WTC11 (cell line): ENCODE measurements around the gene CDH13. TPM values are rescaled to one million over a fixed set of nuclear protein-coding genes. Genes with fewer than 3 reads are reported as not detected.

Experiments used
- ATAC-seq: fragments of 200-7000 bp; cut with Tn5 transposase; 2 replicates; pipeline ENCODE4 v1.10.0; 2021; ENCODE audit warnings: mild to moderate bottlenecking, moderate library complexity
- CTCF ChIA-PET: fragments of 300-600 bp; sonication (Branson Sonifier 250); formaldehyde crosslinking; loops from one replicate; lab custom pipeline; 2021; ENCODE audit warnings: antibody characterized with exemption; lab: Charles Lee
- POLR2A ChIA-PET: fragments of 350-600 bp; sonication (Branson Sonifier 250); formaldehyde crosslinking; loops from one replicate; lab custom pipeline; 2021; ENCODE audit warnings: antibody characterized with exemption; lab: Charles Lee
- DNase-seq: peaks from one replicate; pipeline ENCODE4 v3.0.0; 2021; ENCODE audit warnings: low spot score
- H3K27ac Mint-ChIP-seq: 2 replicates; pipeline ENCODE4 v1.8.0; 2021; ENCODE audit warnings: mixed read lengths
- H3K27me3 Mint-ChIP-seq: 2 replicates; pipeline ENCODE4 v1.8.0; 2021; ENCODE audit warnings: low read depth, mild to moderate bottlenecking, moderate library complexity, mixed read lengths
- H3K36me3 Mint-ChIP-seq: 2 replicates; pipeline ENCODE4 v1.8.0; 2021; ENCODE audit warnings: mixed read lengths
- H3K4me1 Mint-ChIP-seq: 2 replicates; pipeline ENCODE4 v1.8.0; 2022; ENCODE audit warnings: mixed read lengths
- H3K4me3 Mint-ChIP-seq: 2 replicates; pipeline ENCODE4 v1.8.0; 2021; ENCODE audit warnings: mild to moderate bottlenecking, moderate library complexity, mixed read lengths
- H3K9me3 Mint-ChIP-seq: 2 replicates; pipeline ENCODE4 v1.8.0; 2021; ENCODE audit warnings: mixed read lengths
- ARID4B ChIP-seq: sonication (generic); formaldehyde crosslinking; IDR thresholded peaks from 2 replicates; pipeline ENCODE4 v1.8.0; 2023; ENCODE audit warnings: missing genetic modification reagents, mild to moderate bottlenecking, borderline replicate concordance
- CDX4 ChIP-seq: fragments of 250-450 bp; sonication (Bioruptor Pico); IDR thresholded peaks from 2 replicates; pipeline ENCODE4 v1.9.0; 2021; ENCODE audit warnings: moderate library complexity, mild to moderate bottlenecking, inconsistent platforms, borderline replicate concordance
- CREB1 ChIP-seq: sonication (generic); formaldehyde crosslinking; IDR thresholded peaks from 2 replicates; pipeline ENCODE4 v1.8.0; 2023; ENCODE audit warnings: mild to moderate bottlenecking, missing genetic modification reagents
- CTCF ChIP-seq: fragments of 200-600 bp; IDR thresholded peaks from 2 replicates; pipeline ENCODE4 v1.8.0; 2022; ENCODE audit warnings: antibody characterized with exemption
- FOXJ3 ChIP-seq: sonication (generic); formaldehyde crosslinking; IDR thresholded peaks from 2 replicates; pipeline ENCODE4 v1.9.0; 2021; ENCODE audit warnings: missing genetic modification reagents, mild to moderate bottlenecking, borderline replicate concordance
- GTF2I ChIP-seq: fragments of 250-450 bp; sonication (Bioruptor Pico); conservative IDR thresholded peaks from 2 replicates; pipeline ENCODE4 v1.4.0; 2021; ENCODE audit warnings: mild to moderate bottlenecking
- HMGA2 ChIP-seq: fragments of 250-450 bp; sonication (Bioruptor Pico); IDR thresholded peaks from 2 replicates; pipeline ENCODE4 v1.4.0; 2021; ENCODE audit warnings: mild to moderate bottlenecking, moderate library complexity
- IRF1 ChIP-seq: sonication (generic); formaldehyde crosslinking; IDR thresholded peaks from 2 replicates; pipeline ENCODE4 v1.8.0; 2023; ENCODE audit warnings: missing genetic modification reagents
- JAZF1 ChIP-seq: fragments of 250-450 bp; sonication (Bioruptor Pico); IDR thresholded peaks from 2 replicates; pipeline ENCODE4 v1.9.0; 2021; ENCODE audit warnings: moderate library complexity, mild to moderate bottlenecking, inconsistent platforms
- MAX ChIP-seq: sonication (generic); formaldehyde crosslinking; IDR thresholded peaks from 2 replicates; pipeline ENCODE4 v1.8.0; 2022; ENCODE audit warnings: mild to moderate bottlenecking, missing genetic modification reagents
- NFYB ChIP-seq: sonication (generic); formaldehyde crosslinking; conservative IDR thresholded peaks from 2 replicates; pipeline ENCODE4 v1.8.0; 2022; ENCODE audit warnings: low read depth, missing genetic modification reagents
- RELA ChIP-seq: sonication (generic); formaldehyde crosslinking; IDR thresholded peaks from 2 replicates; pipeline ENCODE4 v1.8.1; 2022; ENCODE audit warnings: missing genetic modification reagents, mild to moderate bottlenecking, borderline replicate concordance
- SOX15 ChIP-seq: fragments of 250-450 bp; sonication (Bioruptor Pico); IDR thresholded peaks from 2 replicates; pipeline ENCODE4 v1.9.0; 2021; ENCODE audit warnings: mild to moderate bottlenecking
- STAT6 ChIP-seq: sonication (generic); formaldehyde crosslinking; conservative IDR thresholded peaks from 2 replicates; pipeline ENCODE4 v1.8.1; 2023; ENCODE audit warnings: mild to moderate bottlenecking, low read depth, missing genetic modification reagents, moderate library complexity
- TCF7 ChIP-seq: sonication (generic); formaldehyde crosslinking; IDR thresholded peaks from 2 replicates; pipeline ENCODE4 v1.8.0; 2022; ENCODE audit warnings: mild to moderate bottlenecking, low read depth, missing genetic modification reagents, moderate library complexity
- USF1 ChIP-seq: sonication (generic); formaldehyde crosslinking; IDR thresholded peaks from 2 replicates; pipeline ENCODE4 v1.8.0; 2022; ENCODE audit warnings: mild to moderate bottlenecking, missing genetic modification reagents
- ZBTB21 ChIP-seq: sonication (generic); formaldehyde crosslinking; IDR thresholded peaks from 2 replicates; pipeline ENCODE4 v1.8.1; 2023; ENCODE audit warnings: mild to moderate bottlenecking, missing genetic modification reagents, borderline replicate concordance
- ZNF396 ChIP-seq: fragments of 250-450 bp; sonication (Bioruptor Pico); IDR thresholded peaks from 2 replicates; pipeline ENCODE4 v1.8.0; 2021; ENCODE audit warnings: mild to moderate bottlenecking, moderate library complexity, borderline replicate concordance
- ZNF425 ChIP-seq: fragments of 250-450 bp; sonication (Bioruptor Pico); conservative IDR thresholded peaks from 2 replicates; pipeline ENCODE4 v1.9.0; 2021; ENCODE audit warnings: mild to moderate bottlenecking
- ZNF671 ChIP-seq: fragments of 250-450 bp; sonication (Bioruptor Pico); IDR thresholded peaks from 2 replicates; pipeline ENCODE4 v1.8.0; 2021; ENCODE audit warnings: mild to moderate bottlenecking
- total RNA-seq: library from RNA; stranded (reverse); gene quantifications from 3 replicates; pipeline ENCODE4 v1.2.3, GENCODE V29; 2021

The CDH13 gene
- total RNA-seq, 1 experiment from 2014 or later: 0.81 TPM

- no peaks in the 10 kb centered on the region for H3K36me3 Mint-ChIP-seq
- no peak for TF ChIP-seq JAZF1 (CRISPR knock-in tag)
- no peak for TF ChIP-seq CTCF
- TF ChIP-seq FOXJ3 (CRISPR knock-in tag): no peak
- TF ChIP-seq RELA: no peak
- no peak for TF ChIP-seq USF1
- no peak for TF ChIP-seq ZBTB21 (CRISPR knock-in tag)
- no peak for TF ChIP-seq GTF2I (CRISPR knock-in tag)
- no peak for TF ChIP-seq ZNF425 (CRISPR knock-in tag)
- no peak for TF ChIP-seq IRF1
- TF ChIP-seq STAT6 (CRISPR knock-in tag): no peak
- no peak for TF ChIP-seq CREB1
- TF ChIP-seq MAX (CRISPR knock-in tag): no peak
- TF ChIP-seq NFYB: no peak
- no peak for TF ChIP-seq TCF7
- no peak for TF ChIP-seq HMGA2
- TF ChIP-seq ZNF671 (CRISPR knock-in tag): no peak
- TF ChIP-seq, all 79 proteins: peak for 0
- CTCF ChIA-PET: no interaction called here
- POLR2A ChIA-PET: interaction anchor here (0.7 kb wide), 1 partner anchor 82 kb away, joined by 8 read pairs; no protein-coding TSS in a partner anchor
- no peak for DNase-seq
- Mint-ChIP-seq H3K27me3 (no peaks in the 10 kb centered on the region), H3K4me3 (no peak overlapping the region), H3K4me1 (no peaks in the 10 kb centered on the region), H3K9me3 (no peaks in the 10 kb centered on the region), H3K27ac (no peak overlapping the region)
- no peak for ATAC-seq
Observed at GRCh38 chr16:83300326-83300725, 673.6 kb downstream of the CDH13 start.

- H3K4me3 Mint-ChIP-seq: no peak overlapping the region
- H3K36me3 Mint-ChIP-seq: no peaks in the 10 kb centered on the region
- ATAC-seq (no peak), DNase-seq (no peak)
- H3K9me3 Mint-ChIP-seq: no peaks in the 10 kb centered on the region
- no peaks in the 10 kb centered on the region for H3K27me3 Mint-ChIP-seq
- H3K27ac Mint-ChIP-seq: no peak overlapping the region
- CTCF ChIA-PET: interaction anchor here (2.0 kb wide), 1 partner anchor 98 kb away, joined by 6 read pairs; no protein-coding TSS in a partner anchor
- H3K4me1 Mint-ChIP-seq: peaks cover under 1% of the 10 kb centered on the region
- POLR2A ChIA-PET: no interaction called here
- TF ChIP-seq ZNF396 (CRISPR knock-in tag) (no peak), ARID4B (no peak), CTCF (no peak), CDX4 (CRISPR knock-in tag) (no peak), SOX15 (CRISPR knock-in tag) (no peak)
Observed at GRCh38 chr16:83301971-83302370, 675.2 kb downstream of the CDH13 start.
